Non-pigmented ciliary epithelial cell (primary cell): ENCODE data around the gene FRMD4A.
A peak's percentile ranks its signal among the peaks of the same experiment; 100 is the strongest.
"Not testable (repeated sequence)": the region's sequence is repeated elsewhere in the genome, so short reads cannot be mapped to it uniquely, and the experiment has no call there.

Experiments used
- DNase-seq: peaks from one replicate; pipeline ENCODE4 v3.0.0-alpha.2; 2010; ENCODE audit warnings: low read depth

Gene FRMD4A

GRCh38 chr10:13775786-13776775 lies 554.6 kb downstream of the FRMD4A start:
- DNase-seq = peak; percentile 74

- DNase-seq = no peak
Measured at GRCh38 chr10:13774303-13774893, 556.3 kb downstream of the FRMD4A start.

- no peak for DNase-seq
Measured at GRCh38 chr10:13773496-13774170, 557.1 kb downstream of the FRMD4A start.

- no peak for DNase-seq
Measured at GRCh38 chr10:13773043-13773442, 557.7 kb downstream of the FRMD4A start.

GRCh38 chr10:13771992-13772391 lies 558.7 kb downstream of the FRMD4A start:
- DNase-seq = no peak

GRCh38 chr10:13770760-13771493 lies 559.8 kb downstream of the FRMD4A start:
- DNase-seq = no peak

GRCh38 chr10:13769946-13770345 lies 560.8 kb downstream of the FRMD4A start:
- DNase-seq = no peak

- no peak for DNase-seq
Measured at GRCh38 chr10:13767676-13768178, 563.0 kb downstream of the FRMD4A start.

GRCh38 chr10:13767148-13767547 lies 563.6 kb downstream of the FRMD4A start:
- not testable (repeated sequence) for DNase-seq

- DNase-seq = no peak
Measured at GRCh38 chr10:13765641-13766341, 564.9 kb downstream of the FRMD4A start.

GRCh38 chr10:13761490-13762091 lies 569.1 kb downstream of the FRMD4A start:
- DNase-seq = no peak

- no peak for DNase-seq
Measured at GRCh38 chr10:13759168-13759567, 571.6 kb downstream of the FRMD4A start.

GRCh38 chr10:13758756-13759155 lies 572.0 kb downstream of the FRMD4A start:
- DNase-seq = no peak

GRCh38 chr10:13758312-13758711 lies 572.4 kb downstream of the FRMD4A start:
- DNase-seq = peak; percentile 67

- no peak for DNase-seq
Measured at GRCh38 chr10:13754277-13754676, 576.4 kb downstream of the FRMD4A start.

GRCh38 chr10:13751191-13751764 lies 579.4 kb downstream of the FRMD4A start:
- DNase-seq = no peak

GRCh38 chr10:13750299-13751190 lies 580.2 kb downstream of the FRMD4A start:
- DNase-seq = no peak

GRCh38 chr10:13745271-13745670 lies 585.5 kb downstream of the FRMD4A start:
- DNase-seq = no peak

GRCh38 chr10:13743963-13744362 lies 586.8 kb downstream of the FRMD4A start:
- no peak for DNase-seq
